ENCODE data around the gene SF3A1. TPM values are rescaled to one million over a fixed set of nuclear protein-coding genes. Genes with fewer than 3 reads are reported as not detected.

The SF3A1 gene
- total and polyA plus RNA-seq, 2 donors: 27.5 to 53.6 TPM

GRCh38 chr22:30305906-30306626 lies 50.6 kb downstream of the SF3A1 start:
- Histone ChIP-seq H3K27ac (ENCODE audit: low read depth) (peak overlapping the region; percentile 78), H3K36me3 (ENCODE audit: insufficient read depth) (no peaks in the 10 kb centered on the region), H3K4me3 (ENCODE audit: low read depth, low read length) (no peak overlapping the region), H3K4me1 (ENCODE audit: insufficient read depth) (no peaks in the 10 kb centered on the region)
- 54% methylated on average over 3 of the region's 3 CpGs for WGBS
- no peak for DNase-seq (ENCODE audit: extremely low spot score)

- H3K36me3 ChIP-seq (ENCODE audit: insufficient read depth): no peaks in the 10 kb centered on the region
- 10% methylated on average over 4 of the region's 4 CpGs for WGBS
- no peak for DNase-seq (ENCODE audit: extremely low spot score)
- peak overlapping the region; percentile 78 for H3K27ac ChIP-seq (ENCODE audit: low read depth)
- no peak overlapping the region for H3K4me3 ChIP-seq (ENCODE audit: low read depth, low read length)
- no peaks in the 10 kb centered on the region for H3K4me1 ChIP-seq (ENCODE audit: insufficient read depth)
Measured at GRCh38 chr22:30305519-30305905, 51.2 kb downstream of the SF3A1 start.

- Histone ChIP-seq H3K4me3 (ENCODE audit: low read depth, low read length) (no peak overlapping the region), H3K4me1 (ENCODE audit: insufficient read depth) (no peaks in the 10 kb centered on the region), H3K27ac (ENCODE audit: low read depth) (peak overlapping the region; percentile 78), H3K36me3 (ENCODE audit: insufficient read depth) (no peaks in the 10 kb centered on the region)
- 61% methylated on average over 7 of the region's 7 CpGs for WGBS
- DNase-seq (ENCODE audit: extremely low spot score): no peak
Measured at GRCh38 chr22:30304495-30305244, 52.0 kb downstream of the SF3A1 start.

GRCh38 chr22:30302810-30303138 lies 53.9 kb downstream of the SF3A1 start:
- DNase-seq (ENCODE audit: extremely low spot score): no peak
- no peak overlapping the region for H3K27ac ChIP-seq (ENCODE audit: low read depth)
- H3K36me3 ChIP-seq (ENCODE audit: insufficient read depth): no peaks in the 10 kb centered on the region
- no peaks in the 10 kb centered on the region for H3K4me1 ChIP-seq (ENCODE audit: insufficient read depth)
- 74% methylated on average over 5 of the region's 5 CpGs for WGBS
- no peak overlapping the region for H3K4me3 ChIP-seq (ENCODE audit: low read depth, low read length)

- no peak overlapping the region for H3K4me3 ChIP-seq (ENCODE audit: low read depth, low read length)
- WGBS: 51% methylated on average over 9 of the region's 9 CpGs
- DNase-seq (ENCODE audit: extremely low spot score): no peak
- H3K27ac ChIP-seq (ENCODE audit: low read depth): peak overlapping the region; percentile 48
- H3K4me1 ChIP-seq (ENCODE audit: insufficient read depth): no peaks in the 10 kb centered on the region
- H3K36me3 ChIP-seq (ENCODE audit: insufficient read depth): no peaks in the 10 kb centered on the region
Measured at GRCh38 chr22:30301995-30302809, 54.5 kb downstream of the SF3A1 start.

- Histone ChIP-seq H3K4me1 (ENCODE audit: insufficient read depth) (no peaks in the 10 kb centered on the region), H3K36me3 (ENCODE audit: insufficient read depth) (no peaks in the 10 kb centered on the region)
- WGBS: 95% methylated on average over 13 of the region's 13 CpGs
Measured at GRCh38 chr22:30299322-30299721, 57.4 kb downstream of the SF3A1 start.

GRCh38 chr22:30297991-30298701 lies 58.5 kb downstream of the SF3A1 start:
- no peak overlapping the region for H3K4me3 ChIP-seq (ENCODE audit: low read depth, low read length)
- no peaks in the 10 kb centered on the region for H3K4me1 ChIP-seq (ENCODE audit: insufficient read depth)
- DNase-seq (ENCODE audit: extremely low spot score): no peak
- no peaks in the 10 kb centered on the region for H3K36me3 ChIP-seq (ENCODE audit: insufficient read depth)
- WGBS: 79% methylated on average over 9 of the region's 9 CpGs
- peak overlapping the region; percentile 51 for H3K27ac ChIP-seq (ENCODE audit: low read depth)

More at GRCh38 chr22:30299322-30299721, 57.4 kb downstream of the SF3A1 start:
- no peak overlapping the region for H3K4me3 ChIP-seq (ENCODE audit: low read depth, low read length)
- H3K27ac ChIP-seq (ENCODE audit: low read depth): no peak overlapping the region
- DNase-seq (ENCODE audit: extremely low spot score): no peak

GRCh38 chr22:30297276-30297990 lies 59.3 kb downstream of the SF3A1 start:
- H3K36me3 ChIP-seq (ENCODE audit: insufficient read depth): peaks cover 2% of the 10 kb centered on the region
- H3K27ac ChIP-seq (ENCODE audit: low read depth): no peak overlapping the region
- H3K4me1 ChIP-seq (ENCODE audit: insufficient read depth): no peaks in the 10 kb centered on the region
- no peak for DNase-seq (ENCODE audit: extremely low spot score)
- no peak overlapping the region for H3K4me3 ChIP-seq (ENCODE audit: low read depth, low read length)
- WGBS: 86% methylated on average over 11 of the region's 11 CpGs

GRCh38 chr22:30296833-30297232 lies 59.9 kb downstream of the SF3A1 start:
- DNase-seq (ENCODE audit: extremely low spot score): no peak
- 87% methylated on average over 3 of the region's 3 CpGs for WGBS
- no peaks in the 10 kb centered on the region for H3K4me1 ChIP-seq (ENCODE audit: insufficient read depth)
- peaks cover 2% of the 10 kb centered on the region for H3K36me3 ChIP-seq (ENCODE audit: insufficient read depth)
- no peak overlapping the region for H3K27ac ChIP-seq (ENCODE audit: low read depth)
- H3K4me3 ChIP-seq (ENCODE audit: low read depth, low read length): no peak overlapping the region

GRCh38 chr22:30296324-30296723 lies 60.4 kb downstream of the SF3A1 start:
- no peak for DNase-seq (ENCODE audit: extremely low spot score)
- peaks cover 2% of the 10 kb centered on the region for H3K36me3 ChIP-seq (ENCODE audit: insufficient read depth)
- 94% methylated on average over 4 of the region's 4 CpGs for WGBS
- H3K4me1 ChIP-seq (ENCODE audit: insufficient read depth): no peaks in the 10 kb centered on the region
- no peak overlapping the region for H3K27ac ChIP-seq (ENCODE audit: low read depth)
- H3K4me3 ChIP-seq (ENCODE audit: low read depth, low read length): no peak overlapping the region

GRCh38 chr22:30295576-30295975 lies 61.1 kb downstream of the SF3A1 start:
- WGBS: 66% methylated on average over 7 of the region's 7 CpGs
- Histone ChIP-seq H3K4me3 (ENCODE audit: low read depth, low read length) (no peak overlapping the region), H3K27ac (ENCODE audit: low read depth) (no peak overlapping the region), H3K4me1 (ENCODE audit: insufficient read depth) (no peaks in the 10 kb centered on the region), H3K36me3 (ENCODE audit: insufficient read depth) (peaks cover 2% of the 10 kb centered on the region)
- DNase-seq (ENCODE audit: extremely low spot score): no peak

- H3K4me3 ChIP-seq (ENCODE audit: low read depth, low read length): no peak overlapping the region
- H3K27ac ChIP-seq (ENCODE audit: low read depth): no peak overlapping the region
- DNase-seq (ENCODE audit: extremely low spot score): no peak
- WGBS: 94% methylated on average over 11 of the region's 11 CpGs
- peaks cover 2% of the 10 kb centered on the region for H3K36me3 ChIP-seq (ENCODE audit: insufficient read depth)
- H3K4me1 ChIP-seq (ENCODE audit: insufficient read depth): no peaks in the 10 kb centered on the region
Measured at GRCh38 chr22:30294830-30295229, 61.9 kb downstream of the SF3A1 start.

- H3K36me3 ChIP-seq (ENCODE audit: insufficient read depth): peaks cover 2% of the 10 kb centered on the region
- no peak overlapping the region for H3K4me3 ChIP-seq (ENCODE audit: low read depth, low read length)
- 95% methylated on average over 9 of the region's 9 CpGs for WGBS
Measured at GRCh38 chr22:30294066-30294465, 62.6 kb downstream of the SF3A1 start.

More at GRCh38 chr22:30294066-30294465, 62.6 kb downstream of the SF3A1 start:
- no peak for DNase-seq (ENCODE audit: extremely low spot score)
- Histone ChIP-seq H3K4me1 (ENCODE audit: insufficient read depth) (no peaks in the 10 kb centered on the region), H3K27ac (ENCODE audit: low read depth) (no peak overlapping the region)

Data from urinary bladder (tissue), 4 donors.